DMS153 treated with DMSO at 0.1 percent for 48 hours (cell line): Measurements from ENCODE around the gene ARRDC3.
"Not testable (repeated sequence)": the region's sequence is repeated elsewhere in the genome, so short reads cannot be mapped to it uniquely, and the experiment has no call there.

Source experiments
- DNase-seq: peaks from one replicate; lab custom pipeline; 2025; ENCODE audit not compliant: unreplicated experiment; lab: John Stamatoyannopoulos, UW

Gene ARRDC3

GRCh38 chr5:91361055-91361701 lies 21.9 kb downstream of the ARRDC3 start:
- no peak for DNase-seq

- no peak for DNase-seq
Measured at GRCh38 chr5:91359962-91360609, 23.0 kb downstream of the ARRDC3 start.

- no peak for DNase-seq
Measured at GRCh38 chr5:91357806-91358205, 25.3 kb downstream of the ARRDC3 start.

- no peak for DNase-seq
Measured at GRCh38 chr5:91357012-91357634, 26.0 kb downstream of the ARRDC3 start.

GRCh38 chr5:91354867-91355266 lies 28.2 kb downstream of the ARRDC3 start:
- DNase-seq: not testable (repeated sequence)

- no peak for DNase-seq
Measured at GRCh38 chr5:91352831-91353695, 30.1 kb downstream of the ARRDC3 start.

GRCh38 chr5:91345461-91345860 lies 37.7 kb downstream of the ARRDC3 start:
- no peak for DNase-seq

- not testable (repeated sequence) for DNase-seq
Measured at GRCh38 chr5:91344661-91345200, 38.4 kb downstream of the ARRDC3 start.

GRCh38 chr5:91343916-91344315 lies 39.2 kb downstream of the ARRDC3 start:
- no peak for DNase-seq

- not testable (repeated sequence) for DNase-seq
Measured at GRCh38 chr5:91342931-91343330, 40.2 kb downstream of the ARRDC3 start.

- no peak for DNase-seq
Measured at GRCh38 chr5:91341154-91341553, 42.0 kb downstream of the ARRDC3 start.

- no peak for DNase-seq
Measured at GRCh38 chr5:91340532-91340931, 42.6 kb downstream of the ARRDC3 start.

- no peak for DNase-seq
Measured at GRCh38 chr5:91339063-91339705, 43.9 kb downstream of the ARRDC3 start.

- no peak for DNase-seq
Measured at GRCh38 chr5:91332267-91333045, 50.7 kb downstream of the ARRDC3 start.

- DNase-seq: no peak
Measured at GRCh38 chr5:91331705-91332104, 51.4 kb downstream of the ARRDC3 start.

GRCh38 chr5:91329283-91329682 lies 53.8 kb downstream of the ARRDC3 start:
- no peak for DNase-seq

- DNase-seq: no peak
Measured at GRCh38 chr5:91328743-91329142, 54.4 kb downstream of the ARRDC3 start.

- not testable (repeated sequence) for DNase-seq
Measured at GRCh38 chr5:91322981-91323380, 60.1 kb downstream of the ARRDC3 start.

- no peak for DNase-seq
Measured at GRCh38 chr5:91319667-91320066, 63.5 kb downstream of the ARRDC3 start.

- DNase-seq: no peak
Measured at GRCh38 chr5:91318724-91319123, 64.4 kb downstream of the ARRDC3 start.
